Glutamatergic neuron (in vitro differentiated cells): ENCODE data around the gene FRAT1. TPM values are rescaled to one million over a fixed set of nuclear protein-coding genes. Genes with fewer than 3 reads are reported as not detected.

ENCODE experiments used
- DNase-seq: peaks from one replicate; pipeline ENCODE4 v3.0.0; 2022
- H3K27ac Mint-ChIP-seq: one replicate; pipeline ENCODE4 v1.8.0; 2020; ENCODE audit warnings: mild to moderate bottlenecking, mixed read lengths, inconsistent platforms; ENCODE audit not compliant: unreplicated experiment
- H3K27me3 Mint-ChIP-seq: one replicate; pipeline ENCODE4 v1.8.0; 2020; ENCODE audit warnings: mild to moderate bottlenecking, moderate library complexity, mixed read lengths, inconsistent platforms; ENCODE audit not compliant: unreplicated experiment
- H3K36me3 Mint-ChIP-seq: one replicate; pipeline ENCODE4 v1.8.0; 2020; ENCODE audit warnings: mild to moderate bottlenecking, mixed read lengths, inconsistent platforms; ENCODE audit not compliant: unreplicated experiment
- H3K4me1 Mint-ChIP-seq: one replicate; pipeline ENCODE4 v1.8.0; 2020; ENCODE audit warnings: mild to moderate bottlenecking, low read depth, mixed read lengths, inconsistent platforms; ENCODE audit not compliant: unreplicated experiment
- H3K4me3 Mint-ChIP-seq: one replicate; pipeline ENCODE4 v1.8.0; 2020; ENCODE audit warnings: mild to moderate bottlenecking, mixed read lengths, inconsistent platforms; ENCODE audit not compliant: unreplicated experiment
- H3K9me3 Mint-ChIP-seq: one replicate; pipeline ENCODE4 v1.8.0; 2020; ENCODE audit warnings: mild to moderate bottlenecking, moderate library complexity, mixed read lengths, inconsistent platforms; ENCODE audit not compliant: unreplicated experiment
- CTCF ChIP-seq: fragments of 200-600 bp; sonication (generic); IDR thresholded peaks from one replicate; pipeline ENCODE4 v1.5.0; 2021; ENCODE audit not compliant: partially characterized antibody, unreplicated experiment
- total RNA-seq: library from RNA; stranded (reverse); fragmentation: NEBNext Ultra II Directional; extraction: Animal tissue kit (Norgen Biotek cat#: 25700); gene quantifications from one replicate; pipeline ENCODE4 v1.2.1, GENCODE V29; 2021; ENCODE audit not compliant: unreplicated experiment

Gene FRAT1
- total RNA-seq, 1 donor from 2014 or later = 10.0 TPM

GRCh38 chr10:97321032-97321803, 2.1 kb downstream of the FRAT1 start:
- H3K27ac Mint-ChIP-seq = peak overlapping the region; percentile 72

GRCh38 chr10:97321804-97322190, 2.7 kb downstream of the FRAT1 start:
- Mint-ChIP-seq H3K9me3 (peaks cover 10% of the 10 kb centered on the region), H3K27me3 (peaks cover 13% of the 10 kb centered on the region), H3K36me3 (no peaks in the 10 kb centered on the region), H3K4me3 (peak overlapping the region; percentile 93), H3K4me1 (peaks cover 30% of the 10 kb centered on the region), H3K27ac (peak overlapping the region; percentile 72)
- no peak for DNase-seq
- no peak for TF ChIP-seq CTCF

More at GRCh38 chr10:97321032-97321803, 2.1 kb downstream of the FRAT1 start:
- Mint-ChIP-seq H3K27me3 (peaks cover 13% of the 10 kb centered on the region), H3K4me1 (peaks cover 30% of the 10 kb centered on the region), H3K36me3 (no peaks in the 10 kb centered on the region), H3K4me3 (peak overlapping the region; percentile 93), H3K9me3 (peaks cover 10% of the 10 kb centered on the region)
- DNase-seq = peak; percentile 72
- no peak for TF ChIP-seq CTCF

- DNase-seq = no peak
- Mint-ChIP-seq H3K4me1 (peaks cover 32% of the 10 kb centered on the region), H3K9me3 (peaks cover 8% of the 10 kb centered on the region), H3K27ac (no peak overlapping the region), H3K27me3 (peaks cover 10% of the 10 kb centered on the region), H3K36me3 (no peaks in the 10 kb centered on the region), H3K4me3 (no peak overlapping the region)
- TF ChIP-seq CTCF = no peak
These were observed 4.4 kb downstream of the FRAT1 start for GRCh38 chr10:97323501-97323900.

- TF ChIP-seq CTCF = no peak
- DNase-seq = peak; percentile 45
- peak overlapping the region; percentile 45 for H3K4me3 Mint-ChIP-seq
- peaks cover 6% of the 10 kb centered on the region for H3K27me3 Mint-ChIP-seq
- H3K36me3 Mint-ChIP-seq = peaks cover 4% of the 10 kb centered on the region
- H3K9me3 Mint-ChIP-seq = peaks cover 6% of the 10 kb centered on the region
- peaks cover 32% of the 10 kb centered on the region for H3K4me1 Mint-ChIP-seq
- H3K27ac Mint-ChIP-seq = peak overlapping the region; percentile 65
These were observed 6.7 kb downstream of the FRAT1 start for GRCh38 chr10:97325754-97326153.
